HEK293 (cell line): ENCODE results near the gene SET.

ENCODE experiments used
- KLF1 ChIP-seq: fragments of 450-650 bp; formaldehyde crosslinking; IDR thresholded peaks from 2 replicates; pipeline ENCODE4 v1.5.1; 2016; ENCODE audit warnings: missing biosample characterization, missing genetic modification characterization
- KLF17 ChIP-seq: fragments of 450-650 bp; formaldehyde crosslinking; IDR thresholded peaks from 2 replicates; pipeline ENCODE4 v1.5.1; 2016; ENCODE audit warnings: missing biosample characterization, missing genetic modification characterization
- MEIS1 ChIP-seq: sonication (generic); formaldehyde crosslinking; IDR thresholded peaks from 2 replicates; pipeline ENCODE4 v1.8.1; 2022; ENCODE audit warnings: missing genetic modification reagents, mild to moderate bottlenecking, borderline replicate concordance
- SETDB1 ChIP-seq: IDR thresholded peaks from one replicate; pipeline ENCODE4 v1.6.1; 2017; ENCODE audit warnings: mild to moderate bottlenecking, low read length, moderate library complexity, mixed read lengths; ENCODE audit not compliant: insufficient read length
- SP7 ChIP-seq: fragments of 450-650 bp; formaldehyde crosslinking; IDR thresholded peaks from 2 replicates; pipeline ENCODE4 v1.5.1; 2016; ENCODE audit warnings: missing biosample characterization, missing genetic modification characterization
- ZNF121 ChIP-seq: fragments of 450-650 bp; formaldehyde crosslinking; IDR thresholded peaks from 2 replicates; pipeline ENCODE4 v1.5.1; 2016; ENCODE audit warnings: missing biosample characterization, missing genetic modification characterization
- ZNF350 ChIP-seq: fragments of 450-650 bp; formaldehyde crosslinking; IDR thresholded peaks from 2 replicates; pipeline ENCODE4 v1.5.0; 2017; ENCODE audit warnings: missing biosample characterization, mild to moderate bottlenecking, missing genetic modification characterization
- ZNF530 ChIP-seq: fragments of 450-650 bp; formaldehyde crosslinking; IDR thresholded peaks from 2 replicates; pipeline ENCODE4 v1.5.1; 2016; ENCODE audit warnings: low read depth, missing biosample characterization, missing genetic modification characterization
- ZNF621 ChIP-seq: fragments of 450-650 bp; formaldehyde crosslinking; IDR thresholded peaks from 2 replicates; pipeline ENCODE4 v1.5.1; 2017; ENCODE audit warnings: missing biosample characterization, missing genetic modification characterization
- ZNF629 ChIP-seq: fragments of 450-650 bp; formaldehyde crosslinking; IDR thresholded peaks from 2 replicates; pipeline ENCODE4 v1.5.1; 2017; ENCODE audit warnings: missing biosample characterization, missing genetic modification characterization
- ZSCAN16 ChIP-seq: fragments of 450-650 bp; formaldehyde crosslinking; IDR thresholded peaks from 2 replicates; pipeline ENCODE4 v1.5.1; 2016; ENCODE audit warnings: missing biosample characterization, missing genetic modification characterization
- TF ChIP-seq, protein P1 (sequence below): fragments of 450-650 bp; formaldehyde crosslinking; IDR thresholded peaks from 2 replicates; pipeline ENCODE4 v1.5.1; 2016; ENCODE audit warnings: missing biosample characterization, missing genetic modification characterization

DNA sequence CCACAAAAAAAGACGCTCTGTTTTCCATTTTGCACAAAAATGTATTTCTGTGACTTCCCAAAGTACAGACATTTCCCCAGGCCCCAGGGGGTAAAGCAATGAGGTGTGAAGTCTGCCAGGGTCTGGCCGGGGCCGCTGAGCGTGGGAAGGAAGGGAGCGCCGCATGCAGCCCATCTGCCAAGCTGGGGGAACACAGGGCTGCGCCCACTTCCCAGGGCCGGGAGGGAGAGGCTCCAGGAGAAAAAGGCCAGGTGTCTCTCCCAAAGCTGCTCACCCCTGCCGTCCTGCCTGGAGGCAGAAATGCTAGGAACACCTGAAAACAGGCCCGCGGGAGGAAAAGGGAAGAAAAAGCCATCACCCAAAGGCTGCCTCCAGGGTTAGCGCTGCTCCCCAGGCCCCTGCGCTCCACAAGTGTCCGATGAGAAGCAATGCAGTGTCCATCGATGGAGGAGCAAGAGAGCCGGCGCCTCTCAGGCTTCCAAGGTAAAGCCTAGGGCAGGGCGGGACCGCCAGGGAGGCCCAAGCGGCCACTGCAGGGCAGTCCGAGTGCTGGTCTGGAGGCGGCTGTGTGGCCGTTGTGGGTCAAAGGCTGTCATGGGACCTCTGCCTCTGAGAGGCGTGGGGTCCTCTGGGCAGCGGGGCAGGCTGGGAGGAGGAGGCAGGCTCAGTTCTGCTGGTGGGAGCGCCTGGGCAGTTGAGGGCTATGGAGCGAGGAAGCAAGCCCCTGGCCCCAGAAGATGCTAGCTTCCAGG is 40.9 kb downstream of the SET start:
- TF ChIP-seq ZNF629 (no peak), ZNF350 (no peak), KLF1 (no peak), KLF17 (tag by site-specific recombination) (no peak), ZNF121 (no peak), ZNF621 (tag by site-specific recombination) (no peak), ZNF530 (tag by site-specific recombination) (no peak), ZSCAN16 (tag by site-specific recombination) (no peak), SP7 (tag by site-specific recombination) (no peak), SETDB1 (no peak), MEIS1 (CRISPR knock-in tag) (no peak)
- TF ChIP-seq, protein P1, sequence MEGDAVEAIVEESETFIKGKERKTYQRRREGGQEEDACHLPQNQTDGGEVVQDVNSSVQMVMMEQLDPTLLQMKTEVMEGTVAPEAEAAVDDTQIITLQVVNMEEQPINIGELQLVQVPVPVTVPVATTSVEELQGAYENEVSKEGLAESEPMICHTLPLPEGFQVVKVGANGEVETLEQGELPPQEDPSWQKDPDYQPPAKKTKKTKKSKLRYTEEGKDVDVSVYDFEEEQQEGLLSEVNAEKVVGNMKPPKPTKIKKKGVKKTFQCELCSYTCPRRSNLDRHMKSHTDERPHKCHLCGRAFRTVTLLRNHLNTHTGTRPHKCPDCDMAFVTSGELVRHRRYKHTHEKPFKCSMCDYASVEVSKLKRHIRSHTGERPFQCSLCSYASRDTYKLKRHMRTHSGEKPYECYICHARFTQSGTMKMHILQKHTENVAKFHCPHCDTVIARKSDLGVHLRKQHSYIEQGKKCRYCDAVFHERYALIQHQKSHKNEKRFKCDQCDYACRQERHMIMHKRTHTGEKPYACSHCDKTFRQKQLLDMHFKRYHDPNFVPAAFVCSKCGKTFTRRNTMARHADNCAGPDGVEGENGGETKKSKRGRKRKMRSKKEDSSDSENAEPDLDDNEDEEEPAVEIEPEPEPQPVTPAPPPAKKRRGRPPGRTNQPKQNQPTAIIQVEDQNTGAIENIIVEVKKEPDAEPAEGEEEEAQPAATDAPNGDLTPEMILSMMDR = no peak
